SJCRH30 (cell line): ENCODE measurements around the gene TNFRSF18. TPM values are rescaled to one million over a fixed set of nuclear protein-coding genes. Genes with fewer than 3 reads are reported as not detected.

Experiments used
- DNase-seq, 2 experiments: peaks; one replicate each; pipeline ENCODE4 v3.0.0-alpha.2; 2015 to 2020
- H3K27ac ChIP-seq: fragments of 250-450 bp; sonication (Bioruptor Pico); 2 replicates; pipeline ENCODE4 v1.5.1; 2020; ENCODE audit warnings: mild to moderate bottlenecking, moderate library complexity
- H3K27me3 ChIP-seq: fragments of 250-450 bp; sonication (Bioruptor Pico); 2 replicates; pipeline ENCODE4 v1.5.1; 2020; ENCODE audit warnings: mild to moderate bottlenecking, moderate library complexity
- H3K36me3 ChIP-seq: fragments of 250-450 bp; sonication (Bioruptor Pico); 2 replicates; pipeline ENCODE4 v1.5.1; 2020; ENCODE audit warnings: mild to moderate bottlenecking, moderate library complexity
- H3K4me1 ChIP-seq: fragments of 250-450 bp; sonication (Bioruptor Pico); 2 replicates; pipeline ENCODE4 v1.5.1; 2020; ENCODE audit warnings: mild to moderate bottlenecking, moderate library complexity
- H3K4me3 ChIP-seq: fragments of 250-450 bp; sonication (Bioruptor Pico); 2 replicates; pipeline ENCODE4 v1.5.1; 2020; ENCODE audit warnings: mild to moderate bottlenecking, moderate library complexity
- H3K9me3 ChIP-seq: fragments of 250-450 bp; sonication (Bioruptor Pico); replicated peaks from 2 replicates; pipeline ENCODE4 v1.5.1; 2020; ENCODE audit warnings: mild to moderate bottlenecking, moderate library complexity
- total RNA-seq: library from RNA; depleted of rRNA; stranded (reverse); fragments of >200 nt; shearing (Covaris generic); gene quantifications from 2 replicates; pipeline ENCODE4 v1.2.3, GENCODE V29; 2014

Gene TNFRSF18
- total RNA-seq, 1 experiment from 2014 or later: 0.93 TPM

DNA sequence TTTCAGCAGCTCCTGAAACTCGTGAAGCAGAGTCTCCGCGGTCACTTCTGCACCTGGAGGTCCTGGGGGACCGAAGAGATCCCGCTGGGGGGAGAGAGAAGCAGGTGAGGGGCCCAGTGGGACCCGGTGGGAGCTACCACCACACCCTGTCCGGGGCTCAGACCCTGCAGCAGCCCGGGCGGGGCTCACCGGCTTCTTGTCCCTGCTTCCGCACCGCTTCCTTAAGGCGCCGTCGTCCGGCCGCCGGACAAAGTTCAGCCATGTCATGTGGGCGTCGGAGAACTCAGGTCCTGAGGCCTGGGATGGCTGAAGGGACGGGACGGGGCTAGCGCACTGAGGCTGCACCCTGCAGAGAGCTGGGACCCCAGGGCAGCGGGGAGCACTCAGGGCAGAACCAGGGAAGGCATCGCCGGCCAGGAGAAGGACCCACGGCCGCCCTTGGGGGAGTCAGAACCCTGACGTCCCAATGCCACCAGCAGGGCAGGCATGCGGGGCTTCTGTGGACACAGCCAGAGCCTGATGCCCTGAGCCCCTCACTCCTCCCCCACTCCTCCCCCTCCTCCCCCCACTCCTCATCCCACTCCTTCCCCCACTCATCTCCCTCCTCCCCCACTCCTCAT, 37.9 kb upstream of the TNFRSF18 start:
- Histone ChIP-seq H3K4me3 (no peak overlapping the region), H3K4me1 (no peaks in the 10 kb centered on the region; the same call in 1 of the 2 replicates), H3K9me3 (no peaks in the 10 kb centered on the region), H3K27me3 (peaks cover 35% of the 10 kb centered on the region), H3K27ac (no peak overlapping the region), H3K36me3 (no peaks in the 10 kb centered on the region)
- DNase-seq: peak in 1 of 2 experiments; percentile 49

DNA sequence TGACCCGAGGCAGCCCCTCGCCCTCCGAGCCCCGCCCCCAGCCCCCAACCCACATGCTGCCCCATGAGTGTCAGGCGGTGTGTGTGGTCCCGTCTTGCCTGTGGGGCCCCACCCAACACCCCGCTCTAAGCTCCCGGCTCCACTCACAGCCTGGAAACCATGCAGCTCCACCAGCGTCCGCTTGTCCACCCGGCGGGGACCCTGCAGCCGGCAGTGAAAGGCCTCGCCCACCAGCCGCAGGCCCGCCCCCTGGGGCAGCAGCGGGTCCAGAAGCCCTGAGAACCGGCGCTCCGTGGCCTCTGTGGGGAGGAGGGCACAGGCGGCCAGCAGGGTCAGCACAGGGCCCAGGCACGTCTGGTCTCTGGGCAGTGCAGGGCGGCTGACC, 37.4 kb upstream of the TNFRSF18 start:
- Histone ChIP-seq H3K27ac (no peak overlapping the region), H3K4me3 (no peak overlapping the region), H3K4me1 (peaks cover 2% of the 10 kb centered on the region; the same call in 1 of the 2 replicates), H3K36me3 (no peaks in the 10 kb centered on the region), H3K27me3 (peaks cover 40% of the 10 kb centered on the region), H3K9me3 (no peaks in the 10 kb centered on the region)
- peak; percentile 57 to 58 for DNase-seq

DNA sequence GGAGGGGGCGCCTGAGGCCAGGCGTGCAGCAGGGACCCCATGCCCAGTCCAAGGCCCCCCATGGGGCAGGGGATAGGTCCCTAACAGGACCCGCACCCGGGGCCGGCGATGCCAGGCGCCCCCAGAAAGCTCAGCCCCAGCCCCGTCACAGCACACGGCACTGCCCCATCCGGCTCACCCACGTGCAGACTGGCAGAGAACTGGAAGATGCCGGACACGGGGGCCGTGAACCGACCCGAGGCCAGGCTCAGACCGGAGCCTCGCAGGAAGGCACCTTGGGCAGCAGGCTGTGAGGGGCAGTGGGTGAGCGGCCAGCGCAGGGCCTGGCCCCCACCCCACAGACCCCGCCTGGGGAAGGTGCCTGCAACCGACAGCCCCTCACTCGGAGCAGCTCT, 36.9 kb upstream of the TNFRSF18 start:
- Histone ChIP-seq H3K4me3 (no peak overlapping the region), H3K36me3 (no peaks in the 10 kb centered on the region), H3K27me3 (peaks cover 45% of the 10 kb centered on the region), H3K4me1 (peaks cover 7% of the 10 kb centered on the region), H3K9me3 (no peaks in the 10 kb centered on the region), H3K27ac (no peak overlapping the region)
- DNase-seq: no peak

DNA sequence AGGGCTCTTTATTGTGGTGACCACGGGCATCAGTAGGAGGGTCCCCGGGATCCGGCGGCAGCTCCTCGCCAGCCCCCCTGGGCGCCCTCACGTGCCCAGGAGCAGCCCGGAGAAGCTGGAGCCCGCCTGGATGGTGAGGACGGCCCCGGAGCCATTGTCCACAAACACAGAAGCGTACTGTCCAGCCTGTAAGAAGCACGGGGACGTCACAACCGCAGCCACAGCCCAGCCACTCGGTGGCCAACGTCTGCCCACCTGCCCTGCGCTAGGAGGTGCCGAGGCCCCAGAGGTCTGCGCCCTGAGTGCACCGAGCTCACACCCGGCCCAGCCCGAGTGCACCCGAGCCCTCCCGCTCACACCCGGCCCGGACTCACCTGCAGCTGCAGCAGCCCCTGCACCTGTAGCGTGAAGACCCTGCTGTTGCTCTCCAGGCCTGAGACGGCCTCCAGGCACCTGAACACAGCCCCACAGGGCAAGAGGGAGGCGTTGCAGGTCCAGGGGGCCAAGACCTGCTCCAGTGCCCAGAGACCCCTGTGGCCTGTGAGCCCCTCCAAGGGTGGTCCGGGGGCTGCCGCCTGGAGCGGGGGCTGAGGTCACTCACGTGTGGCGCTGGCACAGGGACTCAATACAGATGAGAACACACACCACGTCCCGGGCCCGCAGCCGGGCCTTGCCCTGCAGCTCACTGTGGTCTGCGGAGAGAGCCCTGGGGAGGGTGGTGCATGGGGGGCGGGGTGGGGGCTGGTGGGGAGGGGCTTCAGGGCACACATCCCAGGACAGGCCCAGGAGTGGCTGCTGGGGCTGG, 36.3 kb upstream of the TNFRSF18 start:
- peaks cover 51% of the 10 kb centered on the region for H3K27me3 ChIP-seq
- DNase-seq: no peak

GRCh38 chr1:1241588-1242219, 35.3 kb upstream of the TNFRSF18 start:
- H3K9me3 ChIP-seq: no peaks in the 10 kb centered on the region
- DNase-seq: no peak
- H3K4me3 ChIP-seq: no peak overlapping the region
- H3K36me3 ChIP-seq: no peaks in the 10 kb centered on the region
- H3K27me3 ChIP-seq: peaks cover 56% of the 10 kb centered on the region
- H3K27ac ChIP-seq: no peak overlapping the region
- H3K4me1 ChIP-seq: peaks cover 23% of the 10 kb centered on the region

More for the DNA sequence above, 36.3 kb upstream of the TNFRSF18 start:
- no peak overlapping the region for H3K27ac ChIP-seq
- H3K9me3 ChIP-seq: no peaks in the 10 kb centered on the region
- peaks cover 13% of the 10 kb centered on the region for H3K4me1 ChIP-seq
- H3K36me3 ChIP-seq: no peaks in the 10 kb centered on the region
- H3K4me3 ChIP-seq: no peak overlapping the region

DNA sequence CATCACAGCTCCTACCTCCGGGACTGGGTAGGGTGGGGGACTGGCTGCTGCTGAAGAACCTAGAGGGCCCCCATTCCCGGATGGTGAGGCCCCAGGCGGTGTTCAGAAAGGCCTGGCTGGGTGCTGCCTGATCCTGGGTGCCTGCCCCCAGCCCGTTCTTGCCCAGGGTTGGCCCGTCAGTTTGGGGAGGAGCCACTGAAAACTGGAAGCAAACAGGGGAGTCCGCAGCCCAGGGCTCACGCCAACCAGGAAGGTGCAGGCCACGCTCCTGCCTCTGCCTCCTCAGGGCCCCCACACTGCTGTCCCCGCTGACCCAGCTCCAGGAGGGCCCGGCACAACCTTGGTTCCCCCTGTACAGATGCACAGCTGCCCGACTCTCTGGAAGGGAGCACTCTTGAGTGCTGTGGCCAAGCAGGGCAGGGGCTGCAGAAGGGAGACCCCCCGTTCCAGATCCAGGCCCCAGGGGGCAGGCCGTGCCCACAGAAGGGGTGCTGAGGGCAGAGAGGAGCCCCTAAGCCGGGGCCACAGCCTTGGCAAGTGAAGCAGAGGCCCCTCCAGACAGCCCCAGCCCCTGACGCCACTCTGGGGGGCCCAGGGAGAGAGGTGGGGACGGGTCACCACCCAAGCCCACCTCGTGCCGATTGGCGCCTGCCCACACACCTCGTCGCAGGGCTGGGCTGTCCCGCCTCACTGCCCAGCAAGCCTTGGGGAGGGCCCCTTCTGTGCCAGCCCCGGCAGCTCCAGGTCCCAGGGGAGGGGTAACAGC, 34.6 kb upstream of the TNFRSF18 start:
- DNase-seq: peak in 1 of 2 experiments; percentile 48
- H3K9me3 ChIP-seq: no peaks in the 10 kb centered on the region
- no peak overlapping the region for H3K4me3 ChIP-seq
- H3K27ac ChIP-seq: no peak overlapping the region
- H3K36me3 ChIP-seq: no peaks in the 10 kb centered on the region
- peaks cover 56% of the 10 kb centered on the region for H3K27me3 ChIP-seq
- H3K4me1 ChIP-seq: peaks cover 30% of the 10 kb centered on the region

DNA sequence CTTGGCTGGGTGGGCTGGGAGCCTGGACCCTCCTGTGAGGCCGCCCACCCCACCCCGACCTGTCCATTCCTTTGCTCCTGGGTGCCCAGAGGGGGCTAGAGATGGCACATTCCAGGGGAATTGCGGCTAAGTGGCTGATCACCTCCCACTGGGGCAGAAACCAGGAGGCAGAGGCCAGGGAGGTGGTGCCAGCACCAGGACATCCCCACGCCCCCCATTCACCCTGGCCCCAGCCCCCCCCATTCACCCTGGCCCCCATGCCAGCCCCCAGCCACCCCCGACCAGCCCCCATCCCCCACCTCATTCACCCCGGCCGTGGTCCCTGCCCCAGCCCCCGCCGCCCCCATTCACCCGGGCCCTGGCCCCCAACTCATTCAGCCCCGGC, 33.9 kb upstream of the TNFRSF18 start:
- Histone ChIP-seq H3K36me3 (no peaks in the 10 kb centered on the region), H3K9me3 (no peaks in the 10 kb centered on the region), H3K27ac (no peak overlapping the region), H3K27me3 (peaks cover 56% of the 10 kb centered on the region), H3K4me3 (no peak overlapping the region), H3K4me1 (peaks cover 30% of the 10 kb centered on the region)
- no peak for DNase-seq

DNA sequence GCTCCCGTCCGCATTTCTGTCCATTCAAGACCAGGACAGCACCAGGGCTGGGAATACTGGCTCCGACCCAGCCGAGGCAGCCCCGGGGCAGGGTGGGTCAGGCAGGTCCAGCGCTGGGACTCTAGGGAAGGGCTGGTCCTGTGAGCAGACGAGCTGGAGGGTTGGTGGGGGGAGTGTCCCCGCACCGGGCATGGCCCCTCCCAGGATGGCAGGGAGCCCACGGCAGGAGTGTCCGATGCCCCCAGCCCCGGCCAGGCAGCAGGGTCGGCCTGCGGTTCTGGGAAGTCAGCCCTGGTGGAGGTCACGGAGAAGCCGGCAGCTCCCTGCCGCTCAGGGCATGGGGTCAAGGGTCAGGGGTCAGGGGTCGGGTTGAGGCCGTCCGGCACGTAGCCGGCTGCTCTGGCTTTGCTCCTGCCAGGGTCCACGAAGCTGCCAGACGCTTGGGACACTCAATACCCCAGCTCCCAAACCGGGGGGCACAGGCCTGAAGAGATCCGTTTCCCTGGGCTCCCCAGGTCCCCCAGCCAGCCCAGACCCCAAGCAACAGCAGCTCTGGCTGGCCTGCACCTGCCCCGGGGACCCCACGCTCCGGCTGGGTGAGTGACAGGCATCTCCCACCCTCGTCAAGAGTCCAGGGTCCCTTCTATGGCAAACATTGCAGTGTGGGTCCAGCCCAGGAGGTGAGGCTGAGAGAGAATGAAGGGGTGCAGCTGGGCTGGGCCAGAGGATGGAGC, 33.4 kb upstream of the TNFRSF18 start:
- H3K27ac ChIP-seq: no peak overlapping the region
- no peak for DNase-seq
- H3K4me1 ChIP-seq: peaks cover 30% of the 10 kb centered on the region
- H3K9me3 ChIP-seq: no peaks in the 10 kb centered on the region
- no peaks in the 10 kb centered on the region for H3K36me3 ChIP-seq
- no peak overlapping the region for H3K4me3 ChIP-seq
- peaks cover 56% of the 10 kb centered on the region for H3K27me3 ChIP-seq

GRCh38 chr1:1239227-1239613, 32.8 kb upstream of the TNFRSF18 start:
- Histone ChIP-seq H3K27ac (no peak overlapping the region), H3K9me3 (no peaks in the 10 kb centered on the region), H3K4me3 (no peak overlapping the region), H3K4me1 (peaks cover 30% of the 10 kb centered on the region), H3K36me3 (no peaks in the 10 kb centered on the region), H3K27me3 (peaks cover 56% of the 10 kb centered on the region)
- peak in 1 of 2 experiments; percentile 33 for DNase-seq

- no peak overlapping the region for H3K27ac ChIP-seq
- H3K27me3 ChIP-seq: peaks cover 56% of the 10 kb centered on the region
- H3K4me1 ChIP-seq: peaks cover 30% of the 10 kb centered on the region
- no peaks in the 10 kb centered on the region for H3K9me3 ChIP-seq
- peak in 1 of 2 experiments; percentile 46 for DNase-seq
- H3K36me3 ChIP-seq: no peaks in the 10 kb centered on the region
- H3K4me3 ChIP-seq: no peak overlapping the region
These were observed 32.3 kb upstream of the TNFRSF18 start for GRCh38 chr1:1238702-1239178.

DNA sequence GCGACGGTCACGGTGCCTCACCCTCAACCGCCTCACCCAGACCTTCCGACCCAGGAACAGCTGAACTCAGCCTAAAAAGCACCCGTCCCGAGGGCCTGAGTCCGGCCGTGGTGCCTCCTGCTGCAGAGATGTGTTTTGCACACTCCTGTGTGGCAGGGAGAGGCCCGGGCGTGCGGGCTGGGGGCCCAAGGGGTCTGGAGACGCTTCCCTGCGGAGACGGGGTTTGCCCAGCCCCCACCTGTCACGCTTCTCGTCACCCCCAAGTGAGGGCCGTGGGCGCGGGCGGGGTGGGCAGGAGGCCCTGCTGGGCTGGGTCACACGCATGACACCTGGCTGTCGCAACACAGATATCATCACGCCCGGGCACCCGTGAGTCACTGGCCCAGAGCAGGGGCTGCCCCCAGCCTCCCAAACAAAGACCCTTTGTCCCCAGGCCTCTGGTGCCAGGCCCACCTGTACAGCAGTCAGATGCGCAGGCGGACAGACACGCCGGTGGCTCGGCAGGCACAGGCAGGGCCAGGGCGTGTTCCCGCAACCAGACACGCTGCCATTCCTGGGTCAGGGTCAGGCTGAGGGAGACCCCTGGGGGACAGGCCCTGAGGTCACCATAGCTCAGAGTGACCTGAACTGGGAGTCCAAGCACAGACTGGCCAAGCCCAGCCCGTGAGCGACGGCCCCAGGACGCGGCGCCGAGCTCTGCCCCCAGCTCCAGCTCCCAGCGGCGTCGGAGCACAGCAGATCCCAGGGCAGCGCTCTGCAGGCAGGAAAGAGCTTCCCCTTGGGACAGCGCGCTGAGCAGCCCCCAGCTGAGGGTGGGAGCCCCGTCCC, 31.7 kb upstream of the TNFRSF18 start:
- peak in 1 of 2 experiments; percentile 56 for DNase-seq
- H3K27ac ChIP-seq: no peak overlapping the region
- H3K4me3 ChIP-seq: no peak overlapping the region
- no peaks in the 10 kb centered on the region for H3K9me3 ChIP-seq
- peaks cover 52% of the 10 kb centered on the region for H3K27me3 ChIP-seq
- peaks cover 30% of the 10 kb centered on the region for H3K4me1 ChIP-seq
- no peaks in the 10 kb centered on the region for H3K36me3 ChIP-seq

DNA sequence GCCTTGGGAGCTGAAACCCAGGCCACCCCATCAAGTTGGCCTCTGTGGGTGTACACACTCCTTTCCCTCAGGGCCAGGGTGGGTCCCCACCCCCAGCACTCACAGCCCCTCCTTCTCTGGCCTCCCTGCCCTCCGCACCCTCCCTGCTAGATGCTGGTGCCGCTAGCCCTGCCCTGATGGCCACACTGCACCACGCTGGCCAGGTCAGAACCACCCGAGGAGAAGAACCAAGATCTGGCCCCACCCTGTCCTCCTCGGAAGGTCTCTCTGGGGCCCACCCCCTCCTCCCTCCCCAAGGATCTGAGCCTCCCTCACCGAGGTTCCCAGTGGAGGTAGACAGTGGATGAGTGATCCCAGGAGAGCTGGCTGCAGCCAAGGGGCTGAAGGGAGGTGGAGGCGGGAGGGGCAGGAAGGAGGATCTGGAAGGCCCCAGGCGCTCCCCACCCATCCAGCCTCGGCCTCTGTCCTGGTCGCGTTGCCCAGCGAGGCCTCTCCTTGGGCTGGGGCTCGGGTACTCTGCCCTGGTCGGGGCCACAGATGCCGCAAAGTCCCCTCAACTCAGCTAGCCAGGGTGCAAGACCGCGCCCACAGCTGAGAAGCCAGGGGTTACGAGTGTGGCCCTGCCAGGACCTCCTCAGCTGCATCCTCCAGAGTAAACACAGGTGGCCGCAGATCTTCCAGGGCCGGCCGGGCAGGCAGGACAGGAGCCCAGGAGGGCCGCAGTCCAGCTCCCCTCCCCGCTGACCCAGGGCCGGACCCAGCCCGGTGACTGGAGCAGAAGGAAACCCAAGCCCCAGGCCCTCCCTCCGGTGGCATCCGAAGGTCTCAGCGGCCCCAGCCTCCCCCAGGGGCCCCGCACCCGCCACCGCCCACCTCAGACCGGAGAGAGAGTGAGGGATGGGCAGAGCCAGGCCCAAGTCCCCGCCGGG, 30.8 kb upstream of the TNFRSF18 start:
- no peak for DNase-seq
- H3K36me3 ChIP-seq: no peaks in the 10 kb centered on the region
- no peak overlapping the region for H3K27ac ChIP-seq
- no peak overlapping the region for H3K4me3 ChIP-seq
- H3K4me1 ChIP-seq: peaks cover 30% of the 10 kb centered on the region
- H3K9me3 ChIP-seq: no peaks in the 10 kb centered on the region
- peaks cover 46% of the 10 kb centered on the region for H3K27me3 ChIP-seq
